Neural cell (in vitro differentiated cells): Measurements from ENCODE around the gene OPRM1. TPM values are rescaled to one million over a fixed set of nuclear protein-coding genes. Genes with fewer than 3 reads are reported as not detected.

Source experiments
- H2AFZ ChIP-seq: fragments of 200-600, 300-800 bp; sonication (generic), shearing (Covaris generic); 2 replicates; pipeline ENCODE4 v1.6.0; 2014; ENCODE audit warnings: low read depth, mild to moderate bottlenecking, antibody characterized with exemption, low read length, moderate library complexity
- H3F3A ChIP-seq: fragments of 200-600 bp; shearing (Covaris generic); 2 replicates; pipeline ENCODE4 v1.6.1; 2016; ENCODE audit warnings: mild to moderate bottlenecking, moderate library complexity, mixed read lengths, antibody characterized with exemption, low read length; ENCODE audit not compliant: insufficient read depth, poor library complexity, severe bottlenecking
- H3K27ac ChIP-seq: fragments of 200-600, 300-800 bp; sonication (generic), shearing (Covaris generic); 2 replicates; pipeline ENCODE4 v1.5.1; 2014; ENCODE audit warnings: mild to moderate bottlenecking, low read length, moderate library complexity
- H3K27me3 ChIP-seq: fragments of 300-800, 200-600 bp; sonication (generic), shearing (Covaris generic); 2 replicates; pipeline ENCODE4 v1.6.0; 2014; ENCODE audit warnings: mild to moderate bottlenecking, low read depth, low read length, moderate library complexity; ENCODE audit not compliant: insufficient read depth
- H3K36me3 ChIP-seq: fragments of 300-800, 200-600 bp; sonication (generic), shearing (Covaris generic); 2 replicates; pipeline ENCODE4 v1.5.1; 2014; ENCODE audit warnings: mild to moderate bottlenecking, antibody characterized with exemption, low read length, moderate library complexity; ENCODE audit not compliant: insufficient read depth
- H3K4me2 ChIP-seq: fragments of 300-800, 200-600 bp; sonication (generic), shearing (Covaris generic); 2 replicates; pipeline ENCODE4 v1.6.0; 2014; ENCODE audit warnings: mild to moderate bottlenecking, low read length
- H3K4me3 ChIP-seq: fragments of 300-800, 200-600 bp; sonication (generic), shearing (Covaris generic); 2 replicates; pipeline ENCODE4 v1.5.1; 2014; ENCODE audit warnings: mild to moderate bottlenecking, low read length, moderate library complexity
- H3K79me2 ChIP-seq: fragments of 200-600 bp; shearing (Covaris generic); replicated peaks from 2 replicates; pipeline ENCODE4 v1.6.0; 2014; ENCODE audit warnings: mild to moderate bottlenecking, low read length, moderate library complexity; ENCODE audit not compliant: insufficient read depth
- H3K9ac ChIP-seq: fragments of 300-800, 200-600 bp; sonication (generic), shearing (Covaris generic); 2 replicates; pipeline ENCODE4 v1.6.1; 2016; ENCODE audit warnings: mild to moderate bottlenecking, low read length, mixed read lengths
- H3K9me2 ChIP-seq: fragments of 200-600 bp; shearing (Covaris generic); 2 replicates; pipeline ENCODE4 v1.6.1; 2016; ENCODE audit warnings: mild to moderate bottlenecking, low read length, mixed read lengths; ENCODE audit not compliant: insufficient read depth
- H3K9me3 ChIP-seq: fragments of 200-600, 300-800 bp; sonication (generic), shearing (Covaris generic); 2 replicates; pipeline ENCODE4 v1.6.1; 2016; ENCODE audit warnings: mild to moderate bottlenecking, mixed run types, low read length, moderate library complexity, mixed read lengths
- H4K20me1 ChIP-seq: fragments of 200-600 bp; shearing (Covaris generic); 2 replicates; pipeline ENCODE4 v1.6.1; 2016; ENCODE audit warnings: mild to moderate bottlenecking, mixed run types; ENCODE audit not compliant: insufficient read depth
- EP300 ChIP-seq: fragments of 450-650 bp; conservative IDR thresholded peaks from 2 replicates; pipeline ENCODE4 v1.6.1; 2014; ENCODE audit warnings: antibody characterized with exemption, mild to moderate bottlenecking, moderate library complexity; ENCODE audit not compliant: poor library complexity, severe bottlenecking
- EZH2 ChIP-seq: fragments of 200-600, 300-800 bp; shearing (Covaris generic), sonication (generic); IDR thresholded peaks from 2 replicates; pipeline ENCODE4 v1.6.1; 2014; ENCODE audit warnings: antibody characterized with exemption, low read length, borderline replicate concordance, mild to moderate bottlenecking; ENCODE audit not compliant: insufficient read depth, poor library complexity, severe bottlenecking
- MXI1 ChIP-seq: fragments of 450-650 bp; conservative IDR thresholded peaks from 2 replicates; pipeline ENCODE4 v1.6.1; 2014; ENCODE audit warnings: antibody characterized with exemption, mild to moderate bottlenecking; ENCODE audit not compliant: poor library complexity, severe bottlenecking
- POLR2AphosphoS5 ChIP-seq: IDR thresholded peaks from 2 replicates; pipeline ENCODE4 v1.6.1; 2012
- RAD21 ChIP-seq: fragments of 450-650 bp; conservative IDR thresholded peaks from 2 replicates; pipeline ENCODE4 v1.6.1; 2014; ENCODE audit warnings: antibody characterized with exemption, mild to moderate bottlenecking, moderate library complexity
- SMC3 ChIP-seq: fragments of 450-650 bp; conservative IDR thresholded peaks from 2 replicates; pipeline ENCODE4 v1.6.1; 2014; ENCODE audit warnings: antibody characterized with exemption, mild to moderate bottlenecking, moderate library complexity; ENCODE audit not compliant: poor library complexity
- TAF1 ChIP-seq: IDR thresholded peaks from 2 replicates; pipeline ENCODE4 v1.6.1; 2012; ENCODE audit warnings: low read depth
- polyA plus RNA-seq: library from polyadenylated mRNA; depleted of rRNA; stranded (reverse); fragments of >200 nt; gene quantifications from 2 replicates; pipeline ENCODE4 v1.2.3, GENCODE V29; 2014
- TF ChIP-seq, protein P1 (sequence below): IDR thresholded peaks from 2 replicates; pipeline ENCODE4 v1.6.1; 2012; ENCODE audit warnings: borderline replicate concordance
- TF ChIP-seq, protein P2 (sequence below): fragments of 450-650 bp; IDR thresholded peaks from 2 replicates; pipeline ENCODE4 v1.5.1; 2014; ENCODE audit warnings: antibody characterized with exemption, mild to moderate bottlenecking, moderate library complexity; ENCODE audit not compliant: poor library complexity, severe bottlenecking

OPRM1 gene
- polyA plus RNA-seq, 1 donor from 2014 or later = 1.5 TPM

DNA sequence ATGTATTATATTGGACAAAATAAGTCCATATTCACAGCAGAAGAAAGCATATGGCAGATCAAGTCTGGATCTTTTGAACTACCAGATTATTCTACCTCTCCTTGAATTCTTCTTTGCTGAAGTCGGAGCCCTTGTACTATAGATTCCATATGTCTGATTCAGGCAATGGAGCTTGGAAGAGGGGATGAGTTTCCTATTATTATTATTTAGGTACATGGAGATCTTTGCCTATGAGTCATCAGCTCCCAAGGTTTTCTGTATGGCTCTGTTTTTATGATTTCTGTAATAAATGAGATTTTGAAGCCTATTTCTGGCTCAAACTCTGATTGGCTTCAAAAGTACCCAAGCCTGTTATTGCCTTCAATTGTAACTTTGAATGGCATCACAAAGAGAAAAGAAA lies 72.0 kb downstream of the OPRM1 start:
- H3K9me2 ChIP-seq = no peaks in the 10 kb centered on the region
- H3K79me2 ChIP-seq = no peaks in the 10 kb centered on the region
- no peaks in the 10 kb centered on the region for H3K9me3 ChIP-seq
- no peak overlapping the region for H3K27ac ChIP-seq
- H3K4me3 ChIP-seq = no peak overlapping the region
- no peak overlapping the region for H2AFZ ChIP-seq
- no peaks in the 10 kb centered on the region for H3K27me3 ChIP-seq
- no peaks in the 10 kb centered on the region for H3F3A ChIP-seq
- H4K20me1 ChIP-seq = no peaks in the 10 kb centered on the region
- H3K36me3 ChIP-seq = no peaks in the 10 kb centered on the region
- H3K4me2 ChIP-seq = no peak overlapping the region
- no peak for TF ChIP-seq EZH2
- TF ChIP-seq EP300 = no peak
- TF ChIP-seq SMC3 = no peak
- TF ChIP-seq POLR2AphosphoS5 = no peak
- TF ChIP-seq, protein P1, sequence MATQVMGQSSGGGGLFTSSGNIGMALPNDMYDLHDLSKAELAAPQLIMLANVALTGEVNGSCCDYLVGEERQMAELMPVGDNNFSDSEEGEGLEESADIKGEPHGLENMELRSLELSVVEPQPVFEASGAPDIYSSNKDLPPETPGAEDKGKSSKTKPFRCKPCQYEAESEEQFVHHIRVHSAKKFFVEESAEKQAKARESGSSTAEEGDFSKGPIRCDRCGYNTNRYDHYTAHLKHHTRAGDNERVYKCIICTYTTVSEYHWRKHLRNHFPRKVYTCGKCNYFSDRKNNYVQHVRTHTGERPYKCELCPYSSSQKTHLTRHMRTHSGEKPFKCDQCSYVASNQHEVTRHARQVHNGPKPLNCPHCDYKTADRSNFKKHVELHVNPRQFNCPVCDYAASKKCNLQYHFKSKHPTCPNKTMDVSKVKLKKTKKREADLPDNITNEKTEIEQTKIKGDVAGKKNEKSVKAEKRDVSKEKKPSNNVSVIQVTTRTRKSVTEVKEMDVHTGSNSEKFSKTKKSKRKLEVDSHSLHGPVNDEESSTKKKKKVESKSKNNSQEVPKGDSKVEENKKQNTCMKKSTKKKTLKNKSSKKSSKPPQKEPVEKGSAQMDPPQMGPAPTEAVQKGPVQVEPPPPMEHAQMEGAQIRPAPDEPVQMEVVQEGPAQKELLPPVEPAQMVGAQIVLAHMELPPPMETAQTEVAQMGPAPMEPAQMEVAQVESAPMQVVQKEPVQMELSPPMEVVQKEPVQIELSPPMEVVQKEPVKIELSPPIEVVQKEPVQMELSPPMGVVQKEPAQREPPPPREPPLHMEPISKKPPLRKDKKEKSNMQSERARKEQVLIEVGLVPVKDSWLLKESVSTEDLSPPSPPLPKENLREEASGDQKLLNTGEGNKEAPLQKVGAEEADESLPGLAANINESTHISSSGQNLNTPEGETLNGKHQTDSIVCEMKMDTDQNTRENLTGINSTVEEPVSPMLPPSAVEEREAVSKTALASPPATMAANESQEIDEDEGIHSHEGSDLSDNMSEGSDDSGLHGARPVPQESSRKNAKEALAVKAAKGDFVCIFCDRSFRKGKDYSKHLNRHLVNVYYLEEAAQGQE = no peak
- TF ChIP-seq TAF1 = no peak
- TF ChIP-seq, protein P2, sequence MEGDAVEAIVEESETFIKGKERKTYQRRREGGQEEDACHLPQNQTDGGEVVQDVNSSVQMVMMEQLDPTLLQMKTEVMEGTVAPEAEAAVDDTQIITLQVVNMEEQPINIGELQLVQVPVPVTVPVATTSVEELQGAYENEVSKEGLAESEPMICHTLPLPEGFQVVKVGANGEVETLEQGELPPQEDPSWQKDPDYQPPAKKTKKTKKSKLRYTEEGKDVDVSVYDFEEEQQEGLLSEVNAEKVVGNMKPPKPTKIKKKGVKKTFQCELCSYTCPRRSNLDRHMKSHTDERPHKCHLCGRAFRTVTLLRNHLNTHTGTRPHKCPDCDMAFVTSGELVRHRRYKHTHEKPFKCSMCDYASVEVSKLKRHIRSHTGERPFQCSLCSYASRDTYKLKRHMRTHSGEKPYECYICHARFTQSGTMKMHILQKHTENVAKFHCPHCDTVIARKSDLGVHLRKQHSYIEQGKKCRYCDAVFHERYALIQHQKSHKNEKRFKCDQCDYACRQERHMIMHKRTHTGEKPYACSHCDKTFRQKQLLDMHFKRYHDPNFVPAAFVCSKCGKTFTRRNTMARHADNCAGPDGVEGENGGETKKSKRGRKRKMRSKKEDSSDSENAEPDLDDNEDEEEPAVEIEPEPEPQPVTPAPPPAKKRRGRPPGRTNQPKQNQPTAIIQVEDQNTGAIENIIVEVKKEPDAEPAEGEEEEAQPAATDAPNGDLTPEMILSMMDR = no peak
- TF ChIP-seq MXI1 = no peak
- no peak for TF ChIP-seq RAD21
- no peak overlapping the region for H3K9ac ChIP-seq

DNA sequence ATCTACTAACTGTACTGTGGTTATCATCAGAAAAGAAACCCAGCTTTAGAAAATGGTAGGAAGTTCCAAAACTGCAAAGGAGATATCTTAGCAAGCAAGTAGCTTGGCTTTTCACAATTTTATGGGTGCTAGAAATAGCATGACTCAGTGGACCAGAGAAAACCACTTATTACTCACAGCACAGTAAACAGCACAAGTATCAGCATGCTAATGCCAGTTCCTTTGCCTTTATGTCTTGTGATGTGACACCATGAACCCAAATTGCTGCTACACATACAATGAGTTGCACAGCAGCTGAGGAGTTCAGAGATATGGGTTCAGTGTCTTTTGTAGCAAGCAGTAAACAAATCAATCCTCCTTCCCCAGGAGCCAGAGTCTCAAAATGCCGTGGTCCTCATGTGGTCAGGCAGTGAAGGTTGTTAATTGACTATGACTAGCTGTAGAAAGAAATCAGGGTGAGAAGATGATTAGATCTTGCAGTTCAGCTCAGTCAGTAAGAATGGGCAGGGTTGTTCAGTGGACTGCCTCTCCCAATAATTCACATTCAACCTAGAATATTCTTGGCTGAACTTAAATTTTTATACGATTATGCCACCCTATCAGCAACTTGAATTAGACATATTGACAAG lies 73.3 kb downstream of the OPRM1 start:
- no peaks in the 10 kb centered on the region for H4K20me1 ChIP-seq
- no peaks in the 10 kb centered on the region for H3K79me2 ChIP-seq
- no peaks in the 10 kb centered on the region for H3K9me3 ChIP-seq
- no peaks in the 10 kb centered on the region for H3K27me3 ChIP-seq
- no peaks in the 10 kb centered on the region for H3F3A ChIP-seq
- no peaks in the 10 kb centered on the region for H3K9me2 ChIP-seq
- TF ChIP-seq TAF1 (no peak), RAD21 (no peak), MXI1 (no peak), EZH2 (no peak), POLR2AphosphoS5 (no peak), EP300 (no peak), SMC3 (no peak)
- TF ChIP-seq, protein P2 = no peak
- TF ChIP-seq, protein P1 = no peak
- no peak overlapping the region for H3K9ac ChIP-seq
- H3K4me2 ChIP-seq = no peak overlapping the region
- no peak overlapping the region for H3K27ac ChIP-seq
- H3K4me3 ChIP-seq = no peak overlapping the region
- H3K36me3 ChIP-seq = no peaks in the 10 kb centered on the region
- H2AFZ ChIP-seq = no peak overlapping the region
